ENCODE data around the gene KIF12. TPM values are rescaled to one million over a fixed set of nuclear protein-coding genes. Genes with fewer than 3 reads are reported as not detected.

Gene KIF12
- total and polyA plus RNA-seq, 2 experiments from 2014 or later: 4.2 to 4.3 TPM

GRCh38 chr9:114046237-114046755, 52.8 kb downstream of the KIF12 start:
- no peaks in the 10 kb centered on the region; the same call in 2 of the 3 replicates for H3K4me1 Mint-ChIP-seq
- Histone ChIP-seq H3K27ac (ENCODE audit: low read depth) (no peak overlapping the region), H3K9me2 (ENCODE audit: insufficient read depth) (no peaks in the 10 kb centered on the region), H3K79me2 (replicated peaks; ENCODE audit: insufficient read depth) (no peaks in the 10 kb centered on the region), H3F3A (replicated peaks; ENCODE audit: low read depth) (no peaks in the 10 kb centered on the region), H3K36me3 (ENCODE audit: insufficient read depth) (no peaks in the 10 kb centered on the region), H3K27me3 (ENCODE audit: insufficient read depth) (no peaks in the 10 kb centered on the region), H4K20me1 (replicated peaks; ENCODE audit: insufficient read depth) (peaks cover 4% of the 10 kb centered on the region), H3K4me2 (no peak overlapping the region), H3K4me1 (ENCODE audit: insufficient read depth) (no peaks in the 10 kb centered on the region), H2AFZ (no peak overlapping the region), H3K4me3 (no peak overlapping the region)
- no peak for TF ChIP-seq POLR2AphosphoS5 (IDR thresholded peaks at IDR 0.05; ENCODE audit: low read depth)
- no peak for TF ChIP-seq JUNB (IDR thresholded peaks at IDR 0.05; ENCODE audit: unreplicated experiment)
- no peak for TF ChIP-seq STAT1 (IDR thresholded peaks at IDR 0.05; ENCODE audit: unreplicated experiment)
- no peak for TF ChIP-seq ETS1 (IDR thresholded peaks at IDR 0.05)
- TF ChIP-seq NANOG (IDR thresholded peaks at IDR 0.05; ENCODE audit: borderline replicate concordance): no peak
- TF ChIP-seq CTCF (conservative IDR thresholded peaks at IDR 0.05; ENCODE audit: low read depth in 2 of 2): no peak
- no peak for TF ChIP-seq ZNF114 (CRISPR knock-in tag; IDR thresholded peaks at IDR 0.05)
- no peak for TF ChIP-seq EZH2phosphoT487 (IDR thresholded peaks at IDR 0.05; ENCODE audit: unreplicated experiment)
- no peak for TF ChIP-seq CREB1 (CRISPR knock-in tag; IDR thresholded peaks at IDR 0.05; ENCODE audit: low read depth)
- TF ChIP-seq ZNF331 (CRISPR knock-in tag; IDR thresholded peaks at IDR 0.05; ENCODE audit: low read depth): no peak
- TF ChIP-seq REST (IDR thresholded peaks at IDR 0.05; ENCODE audit: unreplicated experiment): no peak
- TF ChIP-seq EZH2 (IDR thresholded peaks at IDR 0.05; ENCODE audit: low read depth, unreplicated experiment): no peak
- TF ChIP-seq ZNF462 (CRISPR knock-in tag; IDR thresholded peaks at IDR 0.05): no peak
- no peaks in the 10 kb centered on the region for H3K9me3 Mint-ChIP-seq
- no peaks in the 10 kb centered on the region for H3K27me3 Mint-ChIP-seq (ENCODE audit: insufficient read depth, low read depth, poor library complexity)
- no peak for ATAC-seq
- no peak for DNase-seq (ENCODE audit: low spot score)
- no peak overlapping the region for H3K4me3 Mint-ChIP-seq
- no peak overlapping the region for H3K27ac Mint-ChIP-seq
- peaks cover 27% of the 10 kb centered on the region for H3K36me3 Mint-ChIP-seq (ENCODE audit: low read depth)
